GM19463 (cell line): ENCODE results near the gene EFS.
"Not testable (repeated sequence)": the region's sequence is repeated elsewhere in the genome, so short reads cannot be mapped to it uniquely, and the experiment has no call there.

Experiments used
- ATAC-seq: cut with Tn5 transposase; IDR thresholded peaks from one replicate; pipeline ENCODE4 v1.9.1; 2021; ENCODE audit warnings: mild to moderate bottlenecking, moderate library complexity; ENCODE audit not compliant: unreplicated experiment

EFS gene

DNA sequence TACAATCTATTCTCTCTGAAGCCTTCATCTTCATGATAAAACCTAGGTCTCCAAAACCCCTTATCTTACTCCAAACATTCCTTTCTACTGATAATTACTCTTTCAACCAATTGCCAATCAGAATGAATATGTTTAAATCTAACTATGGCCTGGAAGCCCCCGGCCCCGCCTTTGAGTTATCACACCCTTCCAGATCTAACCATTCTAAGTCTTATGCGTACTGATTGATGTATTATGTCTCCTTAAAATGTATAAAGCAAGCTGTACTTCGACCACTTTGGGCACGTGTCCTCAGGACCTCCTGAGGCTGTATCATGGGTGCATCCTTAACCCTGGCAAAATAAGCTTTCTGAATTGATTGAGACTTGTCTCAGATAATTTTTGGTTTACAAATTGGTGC lies 29.3 kb downstream of the EFS start:
- no peak for ATAC-seq

DNA sequence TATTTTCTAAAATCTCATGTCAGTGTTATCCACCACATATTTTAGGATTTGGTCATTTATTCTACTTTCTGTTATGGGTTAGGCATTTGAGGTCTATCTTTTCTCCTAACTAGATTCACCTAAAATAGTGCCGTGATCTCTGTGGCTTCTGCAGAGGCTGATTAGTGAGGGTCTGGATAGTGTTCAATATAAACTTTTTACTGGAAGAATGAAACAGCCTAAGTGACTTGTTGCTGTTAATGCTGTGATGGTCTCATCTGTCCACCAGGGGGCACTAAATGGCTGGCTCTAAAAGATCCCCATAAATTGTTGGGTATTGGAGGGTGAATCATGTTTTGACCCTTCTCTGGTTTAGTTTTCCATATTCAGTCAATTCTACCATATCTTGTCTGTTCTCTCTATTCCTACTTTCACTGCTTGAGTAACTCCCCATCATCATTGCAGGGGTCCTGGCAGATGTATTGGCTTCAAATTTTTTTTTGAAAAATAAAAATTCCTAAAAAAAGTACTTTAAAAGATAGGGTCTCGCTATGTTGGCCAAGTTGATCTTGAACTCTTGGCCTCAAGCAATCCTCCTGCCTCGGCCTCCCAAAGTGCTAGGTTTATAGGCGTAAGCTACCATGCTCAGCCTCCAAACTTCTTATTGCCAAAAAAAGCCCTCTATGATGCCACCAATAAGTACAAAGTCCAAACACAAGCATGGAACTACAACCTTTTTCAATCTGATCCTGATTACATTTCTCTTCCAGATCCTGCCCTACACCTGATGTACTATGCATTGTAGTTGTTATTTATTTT lies 36.8 kb downstream of the EFS start:
- ATAC-seq = no peak

DNA sequence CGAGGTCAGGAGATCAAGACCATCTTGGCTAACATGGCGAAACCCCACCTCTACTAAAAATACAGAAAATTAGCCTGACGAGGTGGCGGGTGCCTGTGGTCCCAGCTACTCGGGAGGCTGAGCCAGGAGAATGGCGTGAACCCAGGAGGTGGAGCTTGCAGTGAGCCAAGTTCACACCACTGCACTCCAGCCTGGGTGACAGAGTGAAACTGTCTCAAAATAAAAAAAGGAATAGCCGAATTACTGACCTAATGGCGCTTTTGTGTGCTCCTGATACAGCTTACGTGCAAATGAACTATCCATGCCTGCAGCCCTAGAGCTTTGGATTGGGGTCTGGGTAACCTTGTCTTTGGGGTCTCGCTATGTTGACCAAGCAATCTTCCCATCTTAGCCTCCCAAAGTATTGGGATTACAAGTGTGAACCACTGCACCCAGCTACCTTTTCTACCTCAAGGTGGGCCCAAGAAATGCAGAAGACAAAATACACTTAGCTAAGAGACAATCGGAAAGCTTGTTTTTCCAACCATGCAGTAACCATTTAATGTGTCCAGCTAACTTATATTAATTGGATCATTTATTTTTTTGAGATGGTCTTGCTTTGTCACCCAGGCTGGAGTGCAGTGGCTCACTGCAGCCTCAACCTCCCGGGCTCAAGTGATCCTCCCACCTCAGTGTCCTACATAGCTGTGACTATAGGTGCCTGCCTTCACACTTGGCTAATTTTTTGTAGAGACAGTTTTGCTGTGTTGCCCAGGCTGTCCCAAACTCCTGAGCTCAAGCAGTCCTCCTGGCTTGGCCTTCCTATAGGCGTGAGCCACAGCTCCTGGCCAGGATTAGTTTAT lies 38.3 kb downstream of the EFS start:
- ATAC-seq = no peak

DNA sequence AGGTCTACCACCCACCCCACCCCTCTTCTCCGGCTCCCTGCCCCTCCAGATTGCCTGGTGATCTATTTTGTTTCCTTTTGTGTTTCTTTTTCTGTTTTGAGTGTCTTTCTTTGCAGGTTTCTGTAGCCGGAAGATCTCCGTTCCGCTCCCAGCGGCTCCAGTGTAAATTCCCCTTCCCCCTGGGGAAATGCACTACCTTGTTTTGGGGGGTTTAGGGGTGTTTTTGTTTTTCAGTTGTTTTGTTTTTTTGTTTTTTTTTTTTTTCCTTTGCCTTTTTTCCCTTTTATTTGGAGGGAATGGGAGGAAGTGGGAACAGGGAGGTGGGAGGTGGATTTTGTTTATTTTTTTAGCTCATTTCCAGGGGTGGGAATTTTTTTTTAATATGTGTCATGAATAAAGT lies 39.2 kb downstream of the EFS start:
- ATAC-seq = not testable (repeated sequence)

DNA sequence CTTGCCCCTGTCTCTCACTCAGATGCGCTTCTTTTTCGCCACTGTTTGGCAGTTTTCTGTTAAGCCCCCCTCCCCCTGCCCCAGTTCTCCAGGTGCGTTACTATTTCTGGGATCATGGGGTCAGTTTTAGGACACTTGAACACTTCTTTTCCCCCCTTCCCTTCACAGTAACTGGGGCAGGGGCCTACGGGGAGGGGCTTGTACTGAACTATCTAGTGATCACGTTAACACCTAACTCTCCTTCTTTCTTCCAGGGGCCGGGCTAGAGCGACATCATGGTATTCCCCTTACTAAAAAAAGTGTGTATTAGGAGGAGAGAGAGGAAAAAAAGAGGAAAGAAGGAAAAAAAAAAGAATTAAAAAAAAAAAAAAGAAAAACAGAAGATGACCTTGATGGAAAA lies 40.0 kb downstream of the EFS start:
- ATAC-seq = no peak

DNA sequence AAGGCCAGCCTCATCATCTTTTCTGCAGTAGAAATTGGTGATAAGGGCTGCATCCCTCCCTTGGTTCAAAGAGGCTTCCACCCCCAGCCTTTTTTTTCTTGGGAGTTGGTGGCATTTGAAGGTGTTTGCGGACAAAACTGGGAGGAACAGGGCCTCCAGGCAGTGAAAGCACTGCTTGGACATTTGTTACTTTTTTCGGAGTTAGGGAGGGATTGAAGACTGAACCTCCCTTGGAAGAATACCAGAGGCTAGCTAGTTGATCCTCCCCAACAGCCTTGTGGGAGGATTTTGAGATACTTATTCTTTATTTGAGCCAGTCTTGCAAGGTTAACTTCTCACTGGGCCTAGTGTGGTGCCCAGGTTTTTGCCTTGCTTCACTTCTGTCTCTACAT lies 40.5 kb downstream of the EFS start:
- no peak for ATAC-seq

DNA sequence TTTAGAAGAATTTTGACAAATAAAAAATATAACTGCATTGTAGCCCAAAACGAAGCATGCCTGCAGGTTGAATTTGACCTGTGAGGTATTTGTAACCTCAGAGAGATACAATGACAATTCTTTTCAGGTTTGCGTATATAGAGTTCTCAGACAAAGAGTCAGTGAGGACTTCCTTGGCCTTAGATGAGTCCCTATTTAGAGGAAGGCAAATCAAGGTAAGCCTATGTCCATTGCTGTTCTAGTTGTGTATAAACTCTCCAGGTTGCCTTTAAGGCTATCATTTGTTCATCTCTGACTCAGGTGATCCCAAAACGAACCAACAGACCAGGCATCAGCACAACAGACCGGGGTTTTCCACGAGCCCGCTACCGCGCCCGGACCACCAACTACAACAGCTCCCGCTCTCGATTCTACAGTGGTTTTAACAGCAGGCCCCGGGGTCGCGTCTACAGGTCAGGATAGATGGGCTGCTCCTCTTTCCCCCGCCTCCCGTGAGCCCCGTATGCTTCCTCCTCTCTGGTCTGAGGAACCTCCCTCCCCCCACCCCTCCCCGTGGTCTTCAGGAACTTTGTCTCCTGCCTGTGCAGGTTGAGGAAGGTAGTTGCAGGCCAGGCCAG lies 41.0 kb downstream of the EFS start:
- ATAC-seq = no peak

DNA sequence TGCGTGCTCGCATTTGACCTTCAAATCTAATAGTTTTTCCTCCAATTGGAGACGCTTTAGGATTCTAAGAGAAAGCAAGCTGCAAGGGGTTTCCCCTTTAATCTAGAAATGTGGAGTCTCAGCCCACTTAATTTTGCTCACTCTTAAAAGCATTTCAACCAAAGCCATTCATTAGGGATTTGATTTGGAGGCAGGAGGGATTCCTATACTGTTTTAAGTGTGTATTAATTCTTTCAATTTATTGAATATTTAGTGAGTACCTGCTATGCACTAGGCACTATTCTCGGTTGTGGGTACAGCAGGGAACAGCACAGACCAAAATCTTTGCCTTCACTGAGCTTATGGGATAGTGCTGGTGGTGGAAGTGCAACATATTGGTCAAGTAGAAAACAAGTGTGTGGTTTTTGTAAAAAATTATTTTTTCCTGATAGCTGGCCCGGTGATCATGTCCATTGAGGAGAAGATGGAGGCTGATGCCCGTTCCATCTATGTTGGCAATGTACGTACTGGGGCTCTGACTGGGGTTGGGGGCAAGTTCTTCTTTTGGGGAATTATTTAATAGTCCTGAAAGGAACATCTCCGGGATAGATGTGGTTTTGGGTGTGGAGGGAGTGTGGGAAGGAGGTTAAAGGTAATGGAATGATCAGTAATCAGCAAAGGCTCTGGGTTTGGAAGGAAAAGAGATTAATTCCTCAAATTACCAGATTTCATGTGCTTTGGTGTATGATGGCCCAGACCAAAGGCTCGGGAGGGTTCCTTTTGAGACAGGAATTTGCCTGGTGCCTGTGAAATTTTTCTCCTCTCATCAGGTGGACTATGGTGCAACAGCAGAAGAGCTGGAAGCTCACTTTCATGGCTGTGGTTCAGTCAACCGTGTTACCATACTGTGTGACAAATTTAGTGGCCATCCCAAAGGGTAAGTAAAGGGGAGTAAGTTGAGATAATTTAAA lies 42.1 kb downstream of the EFS start:
- ATAC-seq = no peak

DNA sequence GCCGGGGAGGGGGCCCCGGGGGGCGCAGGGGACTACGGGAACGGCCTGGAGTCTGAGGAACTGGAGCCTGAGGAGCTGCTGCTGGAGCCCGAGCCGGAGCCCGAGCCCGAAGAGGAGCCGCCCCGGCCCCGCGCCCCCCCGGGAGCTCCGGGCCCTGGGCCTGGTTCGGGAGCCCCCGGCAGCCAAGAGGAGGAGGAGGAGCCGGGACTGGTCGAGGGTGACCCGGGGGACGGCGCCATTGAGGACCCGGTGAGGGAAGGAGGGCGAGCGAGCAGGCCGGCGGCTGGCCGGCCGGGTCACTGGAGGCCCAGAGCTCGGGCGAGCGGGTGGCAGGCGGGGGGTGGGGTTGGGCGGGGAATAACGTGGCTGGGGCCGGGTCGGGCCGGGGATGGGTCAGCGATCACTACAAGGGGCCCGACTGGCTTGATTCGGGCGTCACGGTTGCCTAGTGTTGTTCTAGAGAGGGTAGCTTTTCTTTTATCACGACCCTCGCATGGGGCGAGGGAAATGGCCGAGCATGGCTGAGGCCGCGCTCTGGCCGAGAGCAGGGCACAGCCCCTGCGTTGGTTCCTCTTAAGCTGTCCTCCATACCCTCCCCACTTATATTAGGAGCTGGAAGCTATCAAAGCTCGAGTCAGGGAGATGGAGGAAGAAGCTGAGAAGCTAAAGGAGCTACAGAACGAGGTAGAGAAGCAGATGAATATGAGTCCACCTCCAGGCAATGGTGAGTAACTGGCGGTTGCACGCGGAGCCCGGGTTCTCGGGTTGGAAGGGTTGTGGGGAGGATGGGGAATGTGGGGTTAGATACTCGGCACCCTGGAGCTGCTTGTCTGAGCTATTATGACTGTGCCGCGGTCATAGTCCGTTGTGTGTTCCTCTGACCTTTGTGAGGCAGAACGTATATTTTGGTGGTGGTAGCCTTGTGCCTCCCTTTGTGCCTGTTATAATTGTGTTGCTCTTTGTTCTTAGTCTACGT lies 43.1 kb downstream of the EFS start:
- ATAC-seq = peak; percentile 6

DNA sequence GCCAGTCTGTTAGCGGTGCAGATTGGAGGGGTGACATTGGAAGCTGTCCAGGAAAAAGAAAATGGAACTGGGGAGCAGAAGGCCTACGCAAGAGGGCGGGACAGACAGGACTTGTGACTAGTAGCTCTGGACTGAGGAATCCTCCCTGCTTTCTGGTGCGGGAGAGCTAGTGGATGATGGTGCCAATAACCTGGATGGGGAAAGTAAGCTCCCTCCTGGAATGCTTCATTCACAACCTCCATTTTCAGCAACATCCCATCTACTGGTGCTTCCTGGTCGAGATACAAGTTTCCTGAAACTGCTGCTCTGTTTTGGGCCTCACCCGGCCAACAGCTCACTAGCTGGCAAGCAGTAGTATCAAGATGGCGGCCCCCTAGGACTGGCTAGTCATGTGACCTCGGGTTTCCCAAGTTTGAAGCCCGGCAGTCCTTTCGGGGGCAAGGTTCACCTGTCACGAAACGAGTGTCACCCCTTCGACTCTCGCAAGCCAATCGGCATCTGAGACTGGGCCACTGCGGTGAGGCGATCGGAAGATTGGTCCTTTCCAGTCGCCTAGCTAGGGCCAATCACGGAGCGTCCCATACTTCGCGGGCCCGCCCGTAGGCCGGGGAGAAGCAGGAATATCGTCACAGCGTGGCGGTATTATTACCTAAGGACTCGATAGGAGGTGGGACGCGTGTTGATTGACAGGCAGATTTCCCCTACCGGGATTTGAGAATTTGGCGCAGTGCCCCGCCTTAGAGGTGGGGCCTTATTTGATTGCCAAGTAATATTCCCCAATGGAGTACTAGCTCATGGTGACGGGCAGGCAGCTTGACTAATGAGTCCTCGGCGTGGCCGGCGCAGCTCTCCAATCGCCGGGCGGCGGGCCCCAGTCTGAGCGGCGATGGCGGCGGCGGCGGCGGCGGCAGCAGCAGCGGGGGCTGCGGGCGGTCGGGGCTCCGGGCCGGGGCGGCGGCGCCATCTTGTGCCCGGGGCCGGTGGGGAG lies 44.1 kb downstream of the EFS start, which contains the start of gene PABPN1:
Gene PABPN1 (plus strand): TSS at position 874 of the 988 bp plus-strand sequence. CDS start 13 bp downstream, at position 887.
- ATAC-seq = peak; percentile 83

DNA sequence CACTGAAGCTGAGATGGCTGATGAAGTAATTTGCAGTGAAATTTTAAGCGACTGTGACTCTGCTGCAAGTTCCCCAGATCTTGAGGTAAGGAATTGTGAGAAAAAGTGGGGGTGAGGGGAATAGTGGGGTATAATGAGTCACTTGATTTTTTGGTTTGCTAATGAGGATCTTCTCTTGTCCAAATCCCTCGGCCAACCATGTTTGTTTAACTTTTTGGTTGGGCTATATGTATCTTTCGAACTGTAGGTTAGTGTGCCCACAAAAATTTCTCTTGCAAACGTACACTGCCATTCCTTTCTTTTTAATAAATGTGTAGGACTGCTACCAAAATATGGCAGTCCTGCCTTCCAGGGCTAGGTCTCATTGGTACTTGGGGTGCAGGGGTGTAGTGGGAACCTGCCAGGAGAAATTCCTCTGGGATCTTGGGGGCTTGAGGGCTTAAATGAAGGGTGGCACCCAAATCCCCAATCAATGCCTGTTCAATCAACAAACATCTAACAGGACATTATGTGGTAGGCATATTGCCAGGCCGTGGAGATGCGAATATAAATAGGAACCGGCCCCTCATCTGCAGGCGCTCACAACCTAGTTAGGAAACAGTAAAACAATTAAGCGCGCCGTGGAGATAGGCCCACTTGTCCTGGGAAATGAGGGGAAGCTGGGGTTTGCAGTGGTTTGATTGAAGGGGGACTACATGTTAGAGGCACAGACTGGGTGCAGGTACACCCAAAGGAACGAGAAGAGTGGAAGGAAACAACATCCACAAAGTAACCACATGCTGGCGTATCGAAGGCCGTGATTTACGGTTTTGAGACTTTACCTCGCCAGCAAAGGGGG lies 45.0 kb downstream of the EFS start:
- no peak for ATAC-seq

DNA sequence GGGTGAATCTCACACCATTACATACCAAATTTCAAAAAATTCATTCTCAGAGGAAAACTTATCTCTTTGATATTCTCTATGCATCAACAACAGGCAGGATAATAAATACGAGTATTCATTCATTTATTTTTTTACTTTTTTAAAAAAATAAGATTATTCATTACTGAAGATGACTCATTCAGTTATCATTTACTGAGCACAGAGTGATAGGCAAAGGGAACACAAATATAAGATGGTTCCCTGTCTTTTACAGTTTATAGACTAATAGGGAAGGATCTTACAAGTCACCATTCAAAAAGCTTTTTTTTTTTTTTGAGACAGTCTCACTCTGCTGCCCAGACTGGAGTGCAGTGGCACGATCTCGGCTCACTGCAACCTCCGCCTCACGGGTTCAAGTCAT lies 48.7 kb downstream of the EFS start:
- no peak for ATAC-seq

DNA sequence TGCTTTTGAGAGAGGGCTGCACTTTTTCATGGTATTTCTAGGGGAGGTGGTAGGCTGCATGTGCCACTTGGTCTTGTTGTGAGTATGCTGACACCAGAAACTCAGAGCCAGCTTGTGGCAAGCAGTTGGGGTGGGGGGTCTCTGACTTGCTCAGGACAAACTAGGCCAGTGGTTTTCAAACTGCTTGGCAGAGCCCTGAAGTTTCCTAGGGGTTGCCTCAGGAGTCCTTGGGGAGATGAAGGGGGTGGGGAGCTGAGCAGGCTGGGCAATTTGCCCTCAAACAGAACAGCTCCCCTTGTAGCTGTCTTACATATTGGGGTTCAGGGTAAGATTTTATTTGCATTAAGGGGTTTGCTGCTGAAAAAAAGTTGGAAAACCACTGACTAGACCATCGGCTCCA lies 54.4 kb downstream of the EFS start:
- ATAC-seq = no peak

DNA sequence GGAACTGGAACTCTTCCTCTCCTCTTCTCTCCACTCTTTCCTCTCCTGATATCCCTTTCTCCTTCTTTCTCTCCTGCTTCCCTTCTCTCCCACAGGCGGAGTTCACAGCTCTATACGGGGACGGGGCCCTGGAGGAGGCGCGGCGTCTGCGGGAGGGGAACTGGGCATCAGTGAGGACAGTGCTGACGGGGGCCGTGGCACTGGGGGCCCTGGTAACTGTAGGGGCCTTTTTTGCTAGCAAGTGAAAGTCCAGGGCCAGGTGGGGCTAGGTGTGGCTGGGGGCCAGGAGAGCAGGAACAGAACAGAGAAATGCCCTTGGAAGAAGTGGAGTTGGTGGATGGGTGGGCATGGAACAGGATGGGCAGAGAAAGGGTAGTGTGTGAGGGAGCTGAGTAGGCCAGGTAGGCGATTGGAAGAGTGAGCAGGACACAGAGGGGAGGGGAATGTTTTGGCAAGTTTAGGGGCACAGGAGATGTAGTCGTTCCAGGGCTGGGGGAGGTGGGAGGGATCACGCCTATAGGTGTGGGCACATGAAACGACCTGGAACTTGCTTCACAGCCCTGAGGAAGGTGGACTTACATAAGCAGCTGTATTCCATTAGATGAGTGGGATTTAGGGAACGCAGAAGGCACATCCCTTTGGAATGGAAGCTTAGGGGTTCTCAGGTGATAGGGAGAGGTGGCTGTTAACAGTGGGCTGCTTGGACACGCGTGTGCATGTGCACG lies 56.1 kb downstream of the EFS start:
- no peak for ATAC-seq

DNA sequence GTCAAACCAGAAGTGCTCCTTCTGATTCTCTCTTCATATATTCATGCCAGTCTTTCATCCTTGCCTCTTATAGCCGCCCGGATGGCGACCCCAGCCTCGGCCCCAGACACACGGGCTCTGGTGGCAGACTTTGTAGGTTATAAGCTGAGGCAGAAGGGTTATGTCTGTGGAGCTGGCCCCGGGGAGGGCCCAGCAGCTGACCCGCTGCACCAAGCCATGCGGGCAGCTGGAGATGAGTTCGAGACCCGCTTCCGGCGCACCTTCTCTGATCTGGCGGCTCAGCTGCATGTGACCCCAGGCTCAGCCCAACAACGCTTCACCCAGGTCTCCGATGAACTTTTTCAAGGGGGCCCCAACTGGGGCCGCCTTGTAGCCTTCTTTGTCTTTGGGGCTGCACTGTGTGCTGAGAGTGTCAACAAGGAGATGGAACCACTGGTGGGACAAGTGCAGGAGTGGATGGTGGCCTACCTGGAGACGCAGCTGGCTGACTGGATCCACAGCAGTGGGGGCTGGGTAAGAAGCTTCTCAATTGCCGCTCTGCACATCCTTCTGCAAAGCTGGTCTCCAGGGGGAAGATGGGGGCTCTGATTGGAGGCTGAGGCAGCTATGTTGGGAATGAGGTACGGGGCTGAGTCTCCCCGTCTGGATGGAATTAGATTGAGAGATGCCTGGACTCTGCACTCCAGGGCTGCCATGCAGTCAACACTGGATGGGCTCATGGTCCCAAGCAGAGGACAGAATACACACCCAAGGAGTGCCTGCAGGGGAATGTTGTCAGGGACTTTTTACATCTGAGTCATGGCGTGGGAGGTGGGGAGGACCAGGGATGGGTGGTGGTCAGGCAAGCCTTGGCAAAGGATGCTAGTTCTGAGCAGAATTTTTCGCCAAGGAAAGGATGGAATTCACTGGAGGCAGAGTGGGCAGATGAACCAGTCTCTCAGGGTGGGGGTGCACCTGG lies 57.0 kb downstream of the EFS start:
- ATAC-seq = no peak

DNA sequence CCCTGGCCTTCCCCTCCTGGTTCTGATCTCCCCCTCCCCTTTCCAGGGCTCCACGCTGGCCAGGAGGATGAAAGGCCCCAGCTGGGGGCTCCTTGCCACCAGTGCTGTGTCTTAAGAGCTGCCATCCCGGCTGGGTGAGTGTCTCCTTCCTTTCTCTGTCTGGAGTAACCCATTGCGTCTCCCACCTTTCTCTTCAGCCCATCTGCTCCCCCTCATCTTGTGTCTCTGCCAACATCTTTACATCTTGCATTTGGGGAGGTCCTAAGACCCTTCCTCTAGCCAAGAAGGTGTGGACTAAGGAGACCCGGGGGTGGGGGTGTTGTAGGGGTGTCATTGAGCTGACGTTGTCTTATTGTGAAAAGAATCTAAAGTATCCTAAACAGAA lies 57.8 kb downstream of the EFS start:
- no peak for ATAC-seq
